LNCaP clone FGC (cell line): ENCODE data around the gene ATG9B.

Source experiments
- DNase-seq: peaks from one replicate; pipeline ENCODE4 v3.0.0-alpha.2; 2011; ENCODE audit warnings: low read depth
- H3K4me3 ChIP-seq: 2 replicates; pipeline ENCODE4 v1.5.1; 2011; ENCODE audit warnings: mild to moderate bottlenecking, low read depth, low read length, control low read depth
- TF ChIP-seq, protein P1 (sequence below): IDR thresholded peaks from 2 replicates; pipeline ENCODE4 v1.5.1; 2012; ENCODE audit warnings: mild to moderate bottlenecking; ENCODE audit not compliant: control insufficient read depth, insufficient read depth; ENCODE audit errors: extremely low read depth

Gene ATG9B

DNA sequence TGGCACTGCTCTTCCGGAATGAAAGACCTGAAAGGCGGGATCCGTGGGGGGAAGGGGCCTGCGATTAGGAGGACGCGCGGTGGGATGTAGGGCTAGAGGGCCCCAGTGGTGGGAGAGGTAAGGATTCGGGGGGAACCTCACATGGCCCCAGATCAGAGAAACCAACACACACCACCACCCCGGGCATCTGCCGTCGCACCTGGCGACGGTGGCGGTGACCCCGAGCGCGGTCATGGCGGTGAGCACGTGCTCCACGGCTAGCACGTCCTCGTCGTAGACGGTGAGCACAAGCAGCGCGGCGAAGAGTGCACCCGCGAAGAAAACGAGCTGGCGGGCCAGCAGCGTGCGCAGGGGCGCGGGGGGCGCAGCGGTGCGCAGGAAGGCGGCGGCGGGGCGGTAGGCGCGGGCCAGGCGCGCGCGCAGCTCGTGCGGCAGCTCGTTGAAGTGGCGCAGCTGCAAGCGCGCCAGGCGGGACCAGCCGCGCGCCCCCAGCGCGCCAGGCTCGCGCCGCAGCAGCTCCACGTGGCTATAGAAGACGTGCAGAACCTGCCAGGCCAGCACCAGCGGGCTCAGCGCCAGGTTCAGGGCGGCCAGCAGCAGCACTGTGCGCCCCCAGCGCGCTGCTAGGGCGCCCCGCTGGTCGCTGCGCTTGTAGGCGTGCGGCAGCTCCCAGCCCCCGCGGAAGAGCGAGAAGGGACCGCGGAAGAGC, 5.7 kb downstream of the ATG9B start:
- DNase-seq, result no peak
- TF ChIP-seq, protein P1, sequence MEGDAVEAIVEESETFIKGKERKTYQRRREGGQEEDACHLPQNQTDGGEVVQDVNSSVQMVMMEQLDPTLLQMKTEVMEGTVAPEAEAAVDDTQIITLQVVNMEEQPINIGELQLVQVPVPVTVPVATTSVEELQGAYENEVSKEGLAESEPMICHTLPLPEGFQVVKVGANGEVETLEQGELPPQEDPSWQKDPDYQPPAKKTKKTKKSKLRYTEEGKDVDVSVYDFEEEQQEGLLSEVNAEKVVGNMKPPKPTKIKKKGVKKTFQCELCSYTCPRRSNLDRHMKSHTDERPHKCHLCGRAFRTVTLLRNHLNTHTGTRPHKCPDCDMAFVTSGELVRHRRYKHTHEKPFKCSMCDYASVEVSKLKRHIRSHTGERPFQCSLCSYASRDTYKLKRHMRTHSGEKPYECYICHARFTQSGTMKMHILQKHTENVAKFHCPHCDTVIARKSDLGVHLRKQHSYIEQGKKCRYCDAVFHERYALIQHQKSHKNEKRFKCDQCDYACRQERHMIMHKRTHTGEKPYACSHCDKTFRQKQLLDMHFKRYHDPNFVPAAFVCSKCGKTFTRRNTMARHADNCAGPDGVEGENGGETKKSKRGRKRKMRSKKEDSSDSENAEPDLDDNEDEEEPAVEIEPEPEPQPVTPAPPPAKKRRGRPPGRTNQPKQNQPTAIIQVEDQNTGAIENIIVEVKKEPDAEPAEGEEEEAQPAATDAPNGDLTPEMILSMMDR, result no peak
- peak overlapping the region; percentile 47 for H3K4me3 ChIP-seq

DNA sequence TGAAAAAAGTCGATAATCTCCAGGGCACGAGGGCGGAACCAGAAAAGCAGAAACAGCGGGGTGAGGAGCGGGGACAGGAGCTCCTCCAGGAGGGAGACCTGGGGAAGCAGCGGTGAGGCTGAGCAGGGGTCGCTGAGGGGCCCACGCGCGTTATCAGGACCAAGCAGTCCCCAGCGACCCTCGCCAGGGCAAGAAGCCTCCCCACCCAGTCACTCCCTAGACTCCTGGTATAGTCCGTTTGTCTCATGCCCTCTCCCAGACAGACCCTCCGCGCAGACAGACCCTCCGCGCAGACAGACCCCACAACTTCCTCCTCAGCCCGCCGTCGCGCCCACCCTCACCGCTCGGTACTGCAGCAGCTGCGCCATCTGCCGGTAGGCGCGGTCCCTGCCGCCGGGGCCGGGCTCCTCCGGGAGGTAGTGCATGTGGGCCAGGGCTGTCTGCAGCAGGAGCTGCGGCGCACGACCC, 6.3 kb downstream of the ATG9B start:
- DNase-seq, result no peak
- H3K4me3 ChIP-seq, result peak overlapping the region; percentile 47
- TF ChIP-seq, protein P1, result peak; percentile 99

DNA sequence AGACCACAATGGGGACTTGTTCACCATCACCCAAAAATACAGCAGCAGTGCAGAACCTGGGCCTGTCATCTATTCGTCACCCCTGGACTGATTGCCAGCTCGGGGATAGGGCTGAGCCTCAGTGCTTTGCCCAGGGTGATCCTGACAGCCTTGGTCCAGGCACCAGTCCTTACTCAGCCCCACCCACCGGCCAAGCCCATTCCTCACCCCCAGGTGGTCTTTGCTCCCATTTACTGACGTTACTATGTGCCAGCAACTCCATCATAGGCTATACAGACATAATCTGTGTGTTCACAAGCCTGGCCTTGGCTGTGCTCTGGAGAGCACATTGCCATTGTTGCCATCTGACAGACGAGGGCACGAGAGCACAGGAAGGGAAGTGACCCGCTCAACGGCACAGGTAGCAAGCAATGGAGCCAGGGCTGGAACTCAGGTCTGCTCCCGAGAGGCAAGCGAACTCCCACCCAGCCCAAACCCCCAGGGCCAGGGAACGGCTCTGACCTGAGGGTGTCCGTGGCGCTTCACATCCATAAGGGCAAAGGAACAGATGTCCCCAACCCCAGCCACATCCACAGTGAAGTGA, 6.8 kb downstream of the ATG9B start:
- no peak for DNase-seq
- TF ChIP-seq, protein P1, result no peak
- peak overlapping the region; percentile 47 for H3K4me3 ChIP-seq

DNA sequence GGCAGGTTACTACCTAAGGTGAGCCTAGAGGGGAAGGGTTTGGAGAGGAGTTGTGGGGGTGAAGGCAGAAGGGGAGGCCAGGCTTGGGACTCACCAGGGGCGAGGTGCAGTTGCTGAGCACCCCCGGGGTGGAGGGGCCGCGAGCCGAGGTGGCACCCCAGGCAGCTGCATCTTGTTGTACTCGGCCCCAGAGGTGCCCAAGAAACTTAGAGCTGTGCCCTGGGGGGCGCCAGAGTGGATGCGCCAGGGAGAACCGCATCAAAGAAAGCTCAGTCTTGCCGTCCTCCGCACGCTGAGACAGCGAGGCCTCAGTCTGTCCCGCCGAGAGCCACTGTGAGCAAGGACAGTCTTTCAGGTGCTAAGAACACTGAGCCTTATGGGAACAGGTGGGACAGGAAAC, 7.4 kb downstream of the ATG9B start:
- no peak for DNase-seq
- TF ChIP-seq, protein P1, result no peak
- H3K4me3 ChIP-seq, result no peak overlapping the region

DNA sequence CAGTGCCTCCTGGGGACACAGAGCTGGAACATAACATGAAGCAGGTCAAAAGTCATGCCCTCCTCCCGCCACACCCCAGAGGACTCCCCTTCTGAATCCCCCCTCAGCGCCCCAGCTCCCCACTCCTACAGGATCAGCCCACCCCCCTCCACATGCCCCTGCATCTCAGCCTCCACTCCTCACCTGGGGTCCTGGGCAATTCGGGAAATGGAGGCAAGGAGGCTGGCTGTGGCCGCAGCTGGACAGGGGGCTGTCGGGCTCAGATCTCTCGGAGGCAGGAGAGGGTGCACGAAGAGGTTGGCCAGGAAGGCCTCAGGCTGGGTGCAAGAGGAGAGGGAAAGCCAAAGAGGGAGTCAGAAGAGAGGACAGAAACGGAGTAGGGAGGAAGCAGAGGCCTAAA, 7.8 kb downstream of the ATG9B start:
- no peak overlapping the region for H3K4me3 ChIP-seq
- TF ChIP-seq, protein P1, result no peak
- DNase-seq, result no peak

DNA sequence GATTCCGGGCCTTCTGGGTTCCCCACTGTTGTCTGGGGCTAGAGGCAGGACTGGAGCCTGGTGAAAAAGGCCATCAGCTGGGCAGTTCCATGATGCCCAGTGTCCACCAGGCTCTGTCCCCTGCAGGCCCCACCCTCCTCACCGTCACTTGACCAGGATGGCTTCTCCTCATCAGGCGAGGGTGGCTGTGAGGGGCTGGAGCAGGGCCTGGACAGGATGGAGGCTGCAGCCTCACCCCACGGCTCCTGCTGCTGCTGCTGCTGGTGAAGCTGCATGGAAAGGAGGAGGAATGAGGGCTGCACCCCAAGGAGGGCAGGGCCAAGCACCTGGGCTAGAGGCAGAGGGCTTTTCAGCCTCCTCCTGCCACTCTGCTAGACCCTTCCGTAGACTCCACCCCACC, 8.3 kb downstream of the ATG9B start:
- no peak for DNase-seq
- no peak overlapping the region for H3K4me3 ChIP-seq
- TF ChIP-seq, protein P1, result no peak

DNA sequence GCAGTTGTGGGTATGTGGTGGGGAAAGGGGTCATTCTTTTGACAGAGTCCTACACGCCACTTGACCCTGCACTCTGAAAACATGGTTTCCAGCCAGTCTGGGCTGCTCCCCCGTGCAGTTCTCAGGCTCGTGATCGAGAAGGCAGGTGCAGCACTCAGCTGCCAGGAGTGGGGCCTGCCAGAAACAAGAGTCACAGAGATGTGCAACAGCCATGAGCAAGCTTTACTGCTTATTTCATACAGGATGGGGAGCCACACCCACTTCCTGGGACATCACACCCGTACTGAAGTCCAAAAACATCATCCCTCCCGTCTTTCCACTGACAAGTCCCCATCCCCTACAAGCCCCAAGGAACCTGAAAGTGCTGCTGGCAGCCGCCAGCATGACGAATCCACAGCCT, 9.3 kb downstream of the ATG9B start:
- TF ChIP-seq, protein P1, result no peak
- H3K4me3 ChIP-seq, result no peak overlapping the region
- no peak for DNase-seq
